ENCODE data around the gene RHO. TPM values are rescaled to one million over a fixed set of nuclear protein-coding genes. Genes with fewer than 3 reads are reported as not detected.

RHO gene
- total RNA-seq, 1 donor from 2014 or later = not detected

DNA sequence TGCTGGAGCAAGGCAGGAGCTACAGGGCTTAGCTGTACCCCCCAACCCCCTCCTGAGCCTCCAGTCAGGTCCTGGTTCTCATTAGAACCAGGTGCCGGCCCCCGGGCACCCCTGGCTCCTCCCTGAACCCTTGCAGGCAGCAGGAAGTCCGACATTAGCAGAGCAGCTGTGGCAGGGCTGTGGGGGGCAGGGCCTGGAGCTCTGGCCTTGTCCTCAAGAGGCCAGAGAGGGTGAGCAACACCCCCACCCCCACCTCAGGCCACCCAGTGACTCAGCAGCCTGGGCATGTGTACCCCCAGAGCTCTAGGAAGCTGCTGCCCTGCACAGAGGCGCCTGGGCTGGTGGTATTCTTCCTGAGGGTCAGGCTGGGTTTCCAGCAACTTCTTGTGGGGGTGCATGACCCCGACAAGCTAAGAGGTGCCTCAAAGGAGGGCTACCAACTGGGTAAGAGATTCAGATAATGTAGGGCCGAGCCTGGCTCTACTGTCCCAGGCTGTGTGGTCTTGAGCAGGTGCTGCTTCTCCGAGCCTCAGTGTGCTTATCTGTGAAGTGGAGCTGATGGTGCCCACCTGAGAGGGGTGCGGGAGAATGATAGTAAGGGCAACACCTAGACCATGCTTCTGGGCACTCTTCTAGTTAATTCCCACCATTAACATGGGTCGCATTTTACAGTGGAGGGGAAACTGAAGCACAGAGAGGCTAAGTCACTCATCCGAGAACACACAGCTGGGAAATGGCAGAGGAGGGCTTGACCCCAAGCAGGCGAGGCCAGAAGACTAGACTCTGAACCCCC lies 30.5 kb downstream of the RHO start:
- intact Hi-C loops (cut with micrococcal nuclease) = no loop called here
- Mint-ChIP-seq H3K9me3 (no peaks in the 10 kb centered on the region), H3K27me3 (peaks cover 12% of the 10 kb centered on the region), H3K36me3 (ENCODE audit: low read depth) (no peaks in the 10 kb centered on the region), H3K27ac (no peak overlapping the region), H3K4me3 (no peak overlapping the region), H3K4me1 (peaks cover 4% of the 10 kb centered on the region)
- no peak for DNase-seq

DNA sequence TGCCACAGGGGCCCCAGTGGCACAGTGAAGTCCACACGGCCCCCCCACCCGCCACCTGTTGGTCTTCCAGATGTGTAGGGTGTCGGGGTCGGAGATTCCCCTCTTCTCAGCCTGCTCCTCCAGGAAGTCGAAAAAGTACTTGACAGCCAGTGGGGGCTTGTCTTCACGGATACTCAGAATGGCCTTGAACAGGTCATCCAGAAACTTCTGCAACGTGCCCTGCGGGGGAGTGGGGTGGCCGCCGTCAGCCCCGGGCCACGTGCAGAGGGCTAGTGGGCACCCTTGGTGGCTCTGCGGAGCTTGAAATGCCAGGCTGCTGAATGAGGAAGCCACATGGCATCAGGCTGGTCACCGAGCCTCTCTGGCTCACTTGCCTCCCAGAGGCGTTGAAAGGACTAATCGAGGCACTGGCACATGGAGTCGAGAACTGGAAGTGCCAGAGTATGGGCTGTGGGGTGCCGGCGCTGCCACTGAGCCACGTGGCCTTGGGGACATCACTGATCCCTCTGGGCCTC lies 31.2 kb downstream of the RHO start:
- peaks cover 8% of the 10 kb centered on the region for H3K27me3 Mint-ChIP-seq
- peaks cover 4% of the 10 kb centered on the region for H3K4me1 Mint-ChIP-seq
- no peak for DNase-seq
- intact Hi-C loops (cut with micrococcal nuclease) = no loop called here
- no peaks in the 10 kb centered on the region for H3K9me3 Mint-ChIP-seq
- no peaks in the 10 kb centered on the region for H3K36me3 Mint-ChIP-seq (ENCODE audit: low read depth)
- H3K27ac Mint-ChIP-seq = no peak overlapping the region
- H3K4me3 Mint-ChIP-seq = no peak overlapping the region

DNA sequence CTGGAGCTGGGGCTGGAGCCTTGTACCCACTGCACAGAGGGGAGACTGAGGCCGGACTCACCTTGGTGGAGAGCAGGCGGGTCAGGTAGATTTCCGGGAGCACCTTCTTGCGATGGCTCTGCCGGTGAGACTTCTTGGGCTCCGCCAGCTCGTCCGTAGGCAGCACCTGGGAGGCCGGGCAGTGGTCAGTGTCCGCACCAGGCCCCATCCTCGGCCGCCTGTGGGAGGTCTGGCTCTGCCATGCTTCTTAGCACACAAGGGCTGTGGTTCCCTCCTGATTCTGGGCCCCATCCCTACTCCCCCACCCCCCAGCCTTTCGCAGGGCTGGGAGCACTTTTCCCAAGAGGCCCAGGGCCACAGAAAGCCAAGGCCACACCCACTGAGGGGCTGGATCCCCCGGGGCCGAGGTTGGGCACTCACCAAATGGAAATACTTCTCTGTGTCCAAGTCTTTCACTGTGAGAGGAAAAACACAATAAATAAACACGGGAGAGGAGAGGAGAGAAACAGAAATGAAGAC lies 31.9 kb downstream of the RHO start:
- Mint-ChIP-seq H3K27ac (no peak overlapping the region), H3K4me3 (no peak overlapping the region), H3K9me3 (no peaks in the 10 kb centered on the region), H3K27me3 (peaks cover 4% of the 10 kb centered on the region), H3K4me1 (peaks cover 4% of the 10 kb centered on the region), H3K36me3 (ENCODE audit: low read depth) (no peaks in the 10 kb centered on the region)
- DNase-seq = no peak
- intact Hi-C loops (cut with micrococcal nuclease) = no loop called here

DNA sequence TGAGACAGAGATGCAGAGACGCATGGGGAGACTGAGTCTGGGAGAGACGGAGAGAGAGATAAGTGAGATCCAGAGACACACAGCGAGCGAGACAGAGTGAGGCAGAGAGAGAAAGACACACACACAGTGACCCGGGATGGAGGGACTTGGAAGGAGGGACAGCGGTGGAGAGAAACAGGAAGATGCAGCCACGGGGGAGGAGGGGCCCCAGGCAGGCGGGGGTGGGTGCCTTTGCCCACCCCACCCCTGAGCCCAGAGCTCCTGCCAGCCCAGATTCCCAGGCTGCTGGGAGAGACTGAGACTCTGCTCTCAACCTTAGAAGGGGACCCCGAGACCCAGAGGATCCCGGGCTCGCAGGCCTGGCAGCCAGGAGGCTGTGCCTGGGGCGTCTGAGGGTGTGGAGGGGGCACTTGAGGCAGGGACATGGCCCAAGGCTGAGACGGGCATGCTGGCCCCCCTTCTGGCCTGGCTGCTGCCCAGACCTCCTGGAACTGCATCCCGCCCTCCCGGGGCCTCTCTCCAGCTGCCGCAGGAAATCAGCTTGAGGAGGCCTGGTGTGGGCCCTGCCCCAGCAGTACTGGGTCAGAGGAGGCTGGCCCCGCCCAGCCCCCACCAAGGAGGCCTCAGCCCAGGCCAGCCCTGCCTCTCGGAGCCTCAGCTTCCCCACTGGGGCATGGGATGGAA lies 32.6 kb downstream of the RHO start:
- peaks cover 4% of the 10 kb centered on the region for H3K27me3 Mint-ChIP-seq
- H3K4me1 Mint-ChIP-seq = peaks cover 4% of the 10 kb centered on the region
- no peaks in the 10 kb centered on the region for H3K9me3 Mint-ChIP-seq
- H3K36me3 Mint-ChIP-seq (ENCODE audit: low read depth) = no peaks in the 10 kb centered on the region
- H3K4me3 Mint-ChIP-seq = no peak overlapping the region
- no peak overlapping the region for H3K27ac Mint-ChIP-seq
- intact Hi-C loops (cut with micrococcal nuclease) = no loop called here
- no peak for DNase-seq

DNA sequence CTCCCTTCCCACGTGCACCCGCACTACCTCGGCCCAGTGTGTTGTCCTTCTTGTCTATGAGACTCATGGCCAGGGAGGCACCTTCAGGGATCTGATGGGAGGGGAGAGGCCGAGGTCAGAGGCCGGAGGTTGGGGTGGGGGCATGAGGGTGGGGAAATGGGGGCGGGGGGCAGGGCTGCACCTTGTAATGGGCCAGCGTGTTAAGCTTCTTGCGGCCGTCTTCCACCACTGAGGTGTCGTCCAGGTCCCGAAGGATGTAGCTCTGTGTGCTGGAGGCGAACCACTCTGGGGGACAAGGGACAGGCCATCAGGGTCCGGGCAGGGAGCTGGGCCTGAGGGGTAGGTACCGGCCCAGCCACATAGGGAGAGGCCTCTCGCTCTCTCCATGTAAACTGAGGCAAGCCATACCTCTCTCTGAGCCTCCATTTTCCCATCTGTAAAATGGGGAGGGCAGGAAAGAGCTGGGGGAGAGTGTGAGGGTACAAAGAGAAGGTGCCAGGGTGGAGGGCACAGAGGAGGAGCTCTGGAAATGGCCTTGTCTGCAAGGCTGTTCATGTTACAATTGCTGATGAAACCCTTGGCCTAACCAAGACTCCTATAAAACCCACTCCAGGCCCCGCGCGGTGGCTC lies 33.3 kb downstream of the RHO start:
- H3K4me3 Mint-ChIP-seq = no peak overlapping the region
- no peak for DNase-seq
- H3K36me3 Mint-ChIP-seq (ENCODE audit: low read depth) = no peaks in the 10 kb centered on the region
- H3K27me3 Mint-ChIP-seq = peaks cover 4% of the 10 kb centered on the region
- intact Hi-C loops (cut with micrococcal nuclease) = no loop called here
- peaks cover 4% of the 10 kb centered on the region for H3K4me1 Mint-ChIP-seq
- H3K9me3 Mint-ChIP-seq = no peaks in the 10 kb centered on the region
- H3K27ac Mint-ChIP-seq = no peak overlapping the region

DNA sequence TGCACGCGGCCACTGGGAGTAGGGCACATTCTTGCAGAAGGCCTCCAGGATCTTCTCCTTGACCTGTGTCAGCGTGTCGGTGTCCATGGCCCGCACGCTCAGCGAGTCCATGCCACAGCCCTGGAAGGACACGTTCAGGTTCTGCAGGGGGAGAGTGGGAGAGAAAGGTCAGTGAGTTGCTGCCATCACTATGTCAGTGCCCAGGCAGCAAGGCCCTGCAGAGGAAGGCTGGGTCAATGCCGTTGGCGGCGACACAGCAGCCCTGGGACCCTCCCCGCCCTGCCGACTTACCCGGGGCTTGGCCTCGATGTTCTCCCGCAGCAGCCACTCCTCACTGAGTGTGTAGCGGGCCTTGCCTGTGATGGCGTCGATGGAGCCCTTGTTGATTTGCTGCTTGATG lies 34.4 kb downstream of the RHO start:
- H3K4me3 Mint-ChIP-seq = no peak overlapping the region
- intact Hi-C loops (cut with micrococcal nuclease) = no loop called here
- no peak overlapping the region for H3K27ac Mint-ChIP-seq
- H3K9me3 Mint-ChIP-seq = no peaks in the 10 kb centered on the region
- H3K27me3 Mint-ChIP-seq = peaks cover 4% of the 10 kb centered on the region
- DNase-seq = no peak
- H3K36me3 Mint-ChIP-seq (ENCODE audit: low read depth) = no peaks in the 10 kb centered on the region
- peaks cover 4% of the 10 kb centered on the region for H3K4me1 Mint-ChIP-seq

DNA sequence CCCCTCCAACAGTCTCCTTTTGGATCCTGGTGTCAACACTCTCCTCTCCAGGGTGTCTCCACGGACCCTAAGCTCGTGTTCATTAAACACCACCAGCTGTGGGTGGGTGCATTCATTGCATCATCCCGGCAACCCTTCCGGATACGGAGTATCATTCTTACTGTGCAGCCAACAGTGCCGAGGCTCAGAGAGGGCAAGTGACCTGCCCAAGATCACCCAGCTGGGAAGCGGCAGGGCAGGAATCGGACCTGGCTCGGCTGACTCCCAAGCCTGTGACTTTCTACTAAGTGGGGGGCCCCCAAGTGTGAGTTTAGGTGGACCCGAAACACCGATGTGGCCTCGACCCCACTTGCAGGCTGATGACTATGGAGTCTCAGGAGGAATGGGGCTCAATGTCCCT lies 34.9 kb downstream of the RHO start:
- peaks cover 1% of the 10 kb centered on the region for H3K27me3 Mint-ChIP-seq
- H3K4me1 Mint-ChIP-seq = peaks cover 3% of the 10 kb centered on the region
- H3K9me3 Mint-ChIP-seq = no peaks in the 10 kb centered on the region
- intact Hi-C loops (cut with micrococcal nuclease) = no loop called here
- H3K36me3 Mint-ChIP-seq (ENCODE audit: low read depth) = no peaks in the 10 kb centered on the region
- no peak overlapping the region for H3K4me3 Mint-ChIP-seq
- DNase-seq = no peak
- H3K27ac Mint-ChIP-seq = no peak overlapping the region

DNA sequence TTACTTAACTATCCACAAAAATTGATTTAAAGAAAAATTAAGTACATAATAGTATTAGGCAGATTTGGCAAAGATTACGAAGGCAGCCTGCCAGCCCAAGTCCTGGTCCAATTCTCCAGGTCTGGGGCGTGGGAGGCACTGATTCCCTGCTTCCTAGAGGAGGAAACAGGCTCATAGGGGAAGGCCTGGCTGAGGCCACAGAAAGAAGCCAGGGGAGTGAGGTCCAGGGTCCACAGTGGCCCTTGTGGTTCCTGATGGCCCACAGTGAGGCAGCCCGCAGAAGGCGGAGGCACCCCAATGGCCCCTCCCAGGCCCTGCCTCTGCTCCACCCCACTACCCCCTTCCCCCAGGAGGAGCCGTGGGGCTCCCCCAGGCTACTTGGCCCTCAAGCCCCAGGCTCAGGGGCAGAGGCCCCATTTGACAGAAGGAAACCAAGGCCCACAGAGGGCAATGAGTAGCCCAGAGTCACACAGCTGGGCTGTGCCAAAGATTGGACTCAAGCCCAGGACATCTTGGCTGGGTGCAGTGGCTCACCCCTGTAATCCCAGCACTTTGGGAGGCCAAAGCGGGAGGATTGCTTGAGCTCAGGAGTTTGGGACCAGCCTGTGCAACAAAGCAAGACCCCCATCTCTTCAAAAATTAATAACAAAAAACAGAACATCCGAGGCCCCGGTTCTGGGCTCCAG lies 35.6 kb downstream of the RHO start:
- no peak overlapping the region for H3K4me3 Mint-ChIP-seq
- no peak overlapping the region for H3K27ac Mint-ChIP-seq
- no peaks in the 10 kb centered on the region for H3K27me3 Mint-ChIP-seq
- peaks cover 2% of the 10 kb centered on the region for H3K4me1 Mint-ChIP-seq
- intact Hi-C loops (cut with micrococcal nuclease) = no loop called here
- DNase-seq = no peak
- no peaks in the 10 kb centered on the region for H3K36me3 Mint-ChIP-seq (ENCODE audit: low read depth)
- H3K9me3 Mint-ChIP-seq = no peaks in the 10 kb centered on the region

DNA sequence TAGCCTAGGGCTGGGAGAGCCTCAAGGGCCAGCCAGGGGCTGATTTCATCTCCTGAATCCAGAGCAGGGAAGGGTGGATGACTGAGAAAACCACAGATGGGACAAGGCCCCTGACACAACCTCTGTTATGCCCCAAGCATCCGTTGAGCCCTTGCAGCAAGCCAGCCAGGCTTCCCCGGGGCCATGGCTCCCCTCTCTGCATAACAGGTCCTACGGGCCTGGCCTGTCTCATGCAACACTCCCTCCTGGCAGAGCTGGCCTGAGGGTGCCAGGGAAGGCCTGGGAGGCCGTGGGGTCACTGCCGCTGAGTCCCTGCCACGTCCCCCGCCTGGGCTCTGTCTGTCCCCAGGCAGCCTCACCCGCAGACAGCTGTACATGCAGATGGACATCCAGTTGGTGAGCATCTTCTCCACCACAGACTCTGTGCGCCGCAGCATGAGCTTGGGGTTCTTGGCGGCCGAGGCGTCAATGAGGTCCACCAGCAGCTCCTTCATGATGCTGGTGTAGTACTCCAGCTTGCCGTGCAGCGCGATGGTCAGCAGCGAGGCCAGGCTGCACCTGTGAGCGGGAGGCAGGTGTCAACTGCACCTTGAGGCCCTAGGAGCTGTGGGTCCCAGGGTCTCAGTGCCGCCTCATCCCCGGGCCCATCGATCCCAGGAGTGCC lies 36.7 kb downstream of the RHO start:
- no peak overlapping the region for H3K4me3 Mint-ChIP-seq
- H3K4me1 Mint-ChIP-seq = peaks cover 2% of the 10 kb centered on the region
- H3K27me3 Mint-ChIP-seq = no peaks in the 10 kb centered on the region
- H3K9me3 Mint-ChIP-seq = no peaks in the 10 kb centered on the region
- DNase-seq = no peak
- no peaks in the 10 kb centered on the region for H3K36me3 Mint-ChIP-seq (ENCODE audit: low read depth)
- H3K27ac Mint-ChIP-seq = no peak overlapping the region
- intact Hi-C loops (cut with micrococcal nuclease) = no loop called here

DNA sequence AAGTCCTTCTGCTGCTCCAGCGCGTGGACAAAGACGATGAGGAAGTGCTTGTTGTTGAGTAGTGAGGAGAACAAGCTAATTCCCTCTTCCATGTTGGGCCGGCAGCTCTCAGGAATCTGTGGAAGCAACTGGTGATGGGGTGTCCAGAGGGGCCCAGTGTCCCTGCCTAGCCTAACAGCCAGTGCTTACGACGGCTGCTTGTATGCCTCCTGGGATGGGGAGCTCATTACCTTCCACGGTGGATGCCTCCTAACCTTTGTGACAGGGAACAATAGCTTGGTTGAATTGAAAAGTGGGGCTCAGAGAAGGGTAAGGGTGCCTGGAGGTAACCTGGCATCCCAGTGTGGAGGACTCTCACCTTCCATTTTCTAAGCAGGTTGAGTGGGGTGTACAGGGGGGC lies 37.5 kb downstream of the RHO start:
- H3K4me3 Mint-ChIP-seq = no peak overlapping the region
- intact Hi-C loops (cut with micrococcal nuclease) = no loop called here
- no peak overlapping the region for H3K27ac Mint-ChIP-seq
- H3K27me3 Mint-ChIP-seq = no peaks in the 10 kb centered on the region
- H3K4me1 Mint-ChIP-seq = no peaks in the 10 kb centered on the region
- H3K36me3 Mint-ChIP-seq (ENCODE audit: low read depth) = no peaks in the 10 kb centered on the region
- no peak for DNase-seq
- no peaks in the 10 kb centered on the region for H3K9me3 Mint-ChIP-seq

DNA sequence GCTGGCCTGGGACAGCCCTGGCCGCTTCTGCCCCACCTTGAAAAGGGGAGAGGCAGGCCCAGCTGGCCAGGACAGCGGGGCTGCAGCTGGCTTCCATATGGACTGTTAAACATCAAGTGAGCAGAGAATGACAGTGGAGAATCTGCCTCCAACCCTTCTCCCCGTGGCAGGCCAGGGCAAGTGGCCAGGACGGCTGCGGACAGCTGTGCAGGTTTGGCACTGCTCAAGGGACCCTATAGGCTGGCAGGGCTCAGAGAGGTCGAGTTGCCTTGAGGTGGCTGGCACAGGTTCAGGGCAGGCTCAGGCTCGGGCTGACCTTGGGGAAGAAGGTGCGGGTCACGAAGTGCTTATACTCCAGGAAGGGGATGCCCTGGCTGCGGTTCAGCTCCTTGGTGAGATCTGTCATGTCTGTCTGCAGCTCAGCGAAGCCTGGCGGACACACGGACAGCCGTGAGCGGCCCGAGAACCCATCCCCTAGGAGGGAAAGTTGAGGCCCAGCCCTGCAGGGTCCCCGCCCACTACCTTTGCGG lies 38.8 kb downstream of the RHO start:
- no peak overlapping the region for H3K27ac Mint-ChIP-seq
- H3K4me3 Mint-ChIP-seq = no peak overlapping the region
- no peaks in the 10 kb centered on the region for H3K36me3 Mint-ChIP-seq (ENCODE audit: low read depth)
- no peaks in the 10 kb centered on the region for H3K9me3 Mint-ChIP-seq
- no peak for DNase-seq
- intact Hi-C loops (cut with micrococcal nuclease) = no loop called here
- H3K4me1 Mint-ChIP-seq = no peaks in the 10 kb centered on the region
- H3K27me3 Mint-ChIP-seq = no peaks in the 10 kb centered on the region

DNA sequence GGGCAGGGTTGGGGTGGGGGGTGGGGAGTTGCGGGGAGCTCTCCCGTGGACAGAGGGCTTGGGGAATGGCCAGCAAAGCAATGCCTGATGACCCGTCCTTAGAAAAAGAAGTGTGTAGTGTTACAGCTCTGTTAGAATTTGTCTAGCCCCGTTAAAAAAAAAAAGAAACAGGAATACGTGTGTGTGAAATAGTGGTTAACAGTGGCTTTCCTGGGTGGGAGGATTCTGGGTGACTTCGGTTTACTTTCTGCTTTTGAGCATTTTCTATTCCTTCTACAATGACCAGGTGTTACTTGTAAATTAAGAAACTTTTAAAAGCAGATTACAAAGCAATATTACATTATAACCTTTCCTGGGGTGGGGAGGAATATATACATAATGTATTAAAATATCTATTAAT lies 39.5 kb downstream of the RHO start:
- H3K27ac Mint-ChIP-seq = no peak overlapping the region
- no peak for DNase-seq
- H3K36me3 Mint-ChIP-seq (ENCODE audit: low read depth) = no peaks in the 10 kb centered on the region
- H3K27me3 Mint-ChIP-seq = no peaks in the 10 kb centered on the region
- intact Hi-C loops (cut with micrococcal nuclease) = no loop called here
- no peak overlapping the region for H3K4me3 Mint-ChIP-seq
- H3K9me3 Mint-ChIP-seq = no peaks in the 10 kb centered on the region
- H3K4me1 Mint-ChIP-seq = no peaks in the 10 kb centered on the region

DNA sequence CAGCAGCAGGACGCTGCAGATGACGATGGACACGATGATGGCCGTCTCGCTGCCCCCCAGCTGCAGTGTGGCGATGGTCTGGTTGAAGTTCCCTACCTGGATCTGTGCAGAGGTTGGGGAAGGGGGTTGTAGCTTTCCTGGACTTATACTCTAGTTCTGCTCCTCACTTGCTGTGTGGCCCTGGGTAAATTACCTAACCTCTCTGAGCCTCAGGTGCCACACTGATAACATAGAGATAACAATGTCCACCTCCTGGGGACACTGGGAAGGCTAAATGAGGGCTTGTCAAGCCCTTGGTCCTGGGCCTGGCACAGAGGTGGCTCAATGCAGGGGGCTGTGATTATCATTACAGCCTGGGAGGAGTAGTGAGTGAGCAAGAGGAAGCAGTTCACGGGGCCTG lies 41.4 kb downstream of the RHO start:
- DNase-seq = no peak
- Mint-ChIP-seq H3K27me3 (no peaks in the 10 kb centered on the region), H3K27ac (no peak overlapping the region), H3K4me3 (no peak overlapping the region), H3K4me1 (no peaks in the 10 kb centered on the region), H3K9me3 (no peaks in the 10 kb centered on the region), H3K36me3 (ENCODE audit: low read depth) (no peaks in the 10 kb centered on the region)
- intact Hi-C loops (cut with micrococcal nuclease) = no loop called here

Data from activated CD4-positive, alpha-beta T cell treated with anti-CD3 and anti-CD28 coated beads, Interleukin-2, amount 10 ng/mL, durations not matched to agents 24 days and 14 days (primary cell).